GM23338 (cell line): ENCODE data around the gene ATP5PB.

Source experiments
- JUNB ChIP-seq: IDR thresholded peaks from one replicate; pipeline ENCODE4 v1.6.1; 2016; ENCODE audit warnings: antibody characterized with exemption; ENCODE audit not compliant: unreplicated experiment
- REST ChIP-seq: IDR thresholded peaks from one replicate; pipeline ENCODE4 v1.6.1; 2018; ENCODE audit warnings: antibody characterized with exemption; ENCODE audit not compliant: unreplicated experiment
- TF ChIP-seq, protein P1 (sequence below), 2 experiments: fragments of 200-600 bp in 1 of 2; sonication (generic) in 1 of 2; conservative IDR thresholded peaks; 2 replicates each; pipeline versions ENCODE4 v1.5.1 to v1.6.1; 2016 to 2017; ENCODE audit warnings: antibody characterized with exemption in 2 of 2, low read depth in 2 of 2, mild to moderate bottlenecking in 2 of 2, moderate library complexity in 1 of 2

DNA sequence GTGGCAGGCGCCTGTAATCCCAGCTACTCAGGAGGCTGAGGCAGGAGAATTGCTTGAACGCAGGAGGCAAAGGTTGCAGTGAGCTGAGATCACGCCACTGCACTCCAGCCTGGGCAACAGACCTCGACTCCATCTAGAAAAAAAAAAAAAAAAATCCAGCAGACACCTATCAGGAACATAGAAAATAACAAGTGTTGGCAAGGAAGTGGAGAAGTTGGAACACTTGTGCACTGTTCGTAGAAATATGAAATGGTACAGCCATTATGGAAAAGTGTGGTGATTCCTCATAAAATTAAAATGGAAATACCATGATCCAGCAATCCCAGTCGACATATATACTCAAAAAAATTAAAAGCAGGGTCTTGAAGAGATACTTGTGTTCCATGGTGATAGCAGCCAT, 12.5 kb downstream of the ATP5PB start:
- TF ChIP-seq, protein P1, sequence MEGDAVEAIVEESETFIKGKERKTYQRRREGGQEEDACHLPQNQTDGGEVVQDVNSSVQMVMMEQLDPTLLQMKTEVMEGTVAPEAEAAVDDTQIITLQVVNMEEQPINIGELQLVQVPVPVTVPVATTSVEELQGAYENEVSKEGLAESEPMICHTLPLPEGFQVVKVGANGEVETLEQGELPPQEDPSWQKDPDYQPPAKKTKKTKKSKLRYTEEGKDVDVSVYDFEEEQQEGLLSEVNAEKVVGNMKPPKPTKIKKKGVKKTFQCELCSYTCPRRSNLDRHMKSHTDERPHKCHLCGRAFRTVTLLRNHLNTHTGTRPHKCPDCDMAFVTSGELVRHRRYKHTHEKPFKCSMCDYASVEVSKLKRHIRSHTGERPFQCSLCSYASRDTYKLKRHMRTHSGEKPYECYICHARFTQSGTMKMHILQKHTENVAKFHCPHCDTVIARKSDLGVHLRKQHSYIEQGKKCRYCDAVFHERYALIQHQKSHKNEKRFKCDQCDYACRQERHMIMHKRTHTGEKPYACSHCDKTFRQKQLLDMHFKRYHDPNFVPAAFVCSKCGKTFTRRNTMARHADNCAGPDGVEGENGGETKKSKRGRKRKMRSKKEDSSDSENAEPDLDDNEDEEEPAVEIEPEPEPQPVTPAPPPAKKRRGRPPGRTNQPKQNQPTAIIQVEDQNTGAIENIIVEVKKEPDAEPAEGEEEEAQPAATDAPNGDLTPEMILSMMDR (conservative IDR thresholded peaks at IDR 0.05; ENCODE audit: low read depth in 2 of 2): no peak
- TF ChIP-seq REST (no peak), JUNB (no peak)
